ENCODE data around the gene LRRC14B. TPM values are rescaled to one million over a fixed set of nuclear protein-coding genes. Genes with fewer than 3 reads are reported as not detected.

Gene LRRC14B
- total and polyA plus RNA-seq, 2 donors (not counting 1 experiment from before 2014, with no cell fraction given): not detected

- H3K79me2 ChIP-seq (ENCODE audit: control insufficient read depth, insufficient read depth, low read length): no peaks in the 10 kb centered on the region
- peak overlapping the region; percentile 44 for H2AFZ ChIP-seq (ENCODE audit: low read length)
- peak overlapping the region; percentile 96 for H3K27ac ChIP-seq (ENCODE audit: insufficient read depth, low read length)
- no peak overlapping the region for H3K4me3 ChIP-seq (replicated peaks in 1 of 4; ENCODE audit: control extremely low read depth in 1 of 4, insufficient read depth in 1 of 4, low read depth in 3 of 4, low read length in 4 of 4)
- no peaks in the 10 kb centered on the region for H3K36me3 ChIP-seq (ENCODE audit: control insufficient read depth, insufficient read depth, low read length)
- H3K27me3 ChIP-seq (ENCODE audit: control insufficient read depth, insufficient read depth, low read length): no peaks in the 10 kb centered on the region
- DNase-seq (ENCODE audit: low read depth in 2 of 2): peak; percentile 84 to 93
- no peak for TF ChIP-seq CTCF (conservative IDR thresholded peaks at IDR 0.05 in 1 of 2, IDR thresholded peaks at IDR 0.05 in 1 of 2; ENCODE audit: low read depth in 1 of 2, low read length in 2 of 2)
- no peaks in the 10 kb centered on the region for H3K9me3 ChIP-seq (ENCODE audit: control insufficient read depth, insufficient read depth, low read depth, low read length)
- H3K4me2 ChIP-seq (ENCODE audit: extremely low read depth, insufficient read depth, low read length): no peak overlapping the region
- no peaks in the 10 kb centered on the region for H4K20me1 ChIP-seq (ENCODE audit: control insufficient read depth, extremely low read depth, insufficient read depth, low read length)
- peak overlapping the region; percentile 30 for H3K9ac ChIP-seq (ENCODE audit: insufficient read depth, low read length)
- peaks cover 18% of the 10 kb centered on the region for H3K4me1 ChIP-seq (ENCODE audit: control insufficient read depth, extremely low read depth, insufficient read depth, low read length)
Observed at GRCh38 chr5:169071-169727, 22.1 kb upstream of the LRRC14B start.

GRCh38 chr5:169728-170094, 21.6 kb upstream of the LRRC14B start:
- Histone ChIP-seq H4K20me1 (ENCODE audit: control insufficient read depth, extremely low read depth, insufficient read depth, low read length) (no peaks in the 10 kb centered on the region), H3K27ac (ENCODE audit: insufficient read depth, low read length) (peak overlapping the region; percentile 96), H3K9me3 (ENCODE audit: control insufficient read depth, insufficient read depth, low read depth, low read length) (no peaks in the 10 kb centered on the region), H3K4me1 (ENCODE audit: control insufficient read depth, extremely low read depth, insufficient read depth, low read length) (peaks cover 18% of the 10 kb centered on the region), H3K79me2 (ENCODE audit: control insufficient read depth, insufficient read depth, low read length) (no peaks in the 10 kb centered on the region), H3K27me3 (ENCODE audit: control insufficient read depth, insufficient read depth, low read length) (no peaks in the 10 kb centered on the region), H3K4me2 (ENCODE audit: extremely low read depth, insufficient read depth, low read length) (no peak overlapping the region), H2AFZ (ENCODE audit: low read length) (peak overlapping the region; percentile 11), H3K36me3 (ENCODE audit: control insufficient read depth, insufficient read depth, low read length) (no peaks in the 10 kb centered on the region), H3K4me3 (replicated peaks in 1 of 4; ENCODE audit: control extremely low read depth in 1 of 4, insufficient read depth in 1 of 4, low read depth in 3 of 4, low read length in 4 of 4) (no peak overlapping the region), H3K9ac (ENCODE audit: insufficient read depth, low read length) (no peak overlapping the region)
- TF ChIP-seq CTCF (conservative IDR thresholded peaks at IDR 0.05 in 1 of 2, IDR thresholded peaks at IDR 0.05 in 1 of 2; ENCODE audit: low read depth in 1 of 2, low read length in 2 of 2) (no peak), EZH2 (IDR thresholded peaks at IDR 0.05; ENCODE audit: low read length, missing control alignments) (no peak)
- no peak for DNase-seq (ENCODE audit: low read depth in 2 of 2)

- no peak for DNase-seq (ENCODE audit: low read depth in 2 of 2)
Observed at GRCh38 chr5:170971-171800, 20.1 kb upstream of the LRRC14B start.

More at GRCh38 chr5:170971-171800, 20.1 kb upstream of the LRRC14B start:
- H3K9me3 ChIP-seq (ENCODE audit: control insufficient read depth, insufficient read depth, low read depth, low read length): no peaks in the 10 kb centered on the region
- H4K20me1 ChIP-seq (ENCODE audit: control insufficient read depth, extremely low read depth, insufficient read depth, low read length): no peaks in the 10 kb centered on the region
- no peak overlapping the region for H3K4me3 ChIP-seq (replicated peaks in 1 of 4; ENCODE audit: control extremely low read depth in 1 of 4, insufficient read depth in 1 of 4, low read depth in 3 of 4, low read length in 4 of 4)
- no peak overlapping the region for H3K27ac ChIP-seq (ENCODE audit: insufficient read depth, low read length)
- H3K36me3 ChIP-seq (ENCODE audit: control insufficient read depth, insufficient read depth, low read length): no peaks in the 10 kb centered on the region
- TF ChIP-seq EZH2 (IDR thresholded peaks at IDR 0.05; ENCODE audit: low read length, missing control alignments): no peak
- H3K27me3 ChIP-seq (ENCODE audit: control insufficient read depth, insufficient read depth, low read length): no peaks in the 10 kb centered on the region
- no peak overlapping the region for H2AFZ ChIP-seq (ENCODE audit: low read length)
- H3K9ac ChIP-seq (ENCODE audit: insufficient read depth, low read length): no peak overlapping the region
- H3K4me1 ChIP-seq (ENCODE audit: control insufficient read depth, extremely low read depth, insufficient read depth, low read length): peaks cover 18% of the 10 kb centered on the region
- no peaks in the 10 kb centered on the region for H3K79me2 ChIP-seq (ENCODE audit: control insufficient read depth, insufficient read depth, low read length)
- no peak overlapping the region for H3K4me2 ChIP-seq (ENCODE audit: extremely low read depth, insufficient read depth, low read length)
